SK-N-DZ (cell line): ENCODE measurements around the gene HOXC4.
"Not testable (repeated sequence)": the region's sequence is repeated elsewhere in the genome, so short reads cannot be mapped to it uniquely, and the experiment has no call there.

ENCODE experiments used
- DNase-seq: peaks from one replicate; pipeline ENCODE4 v3.0.0-alpha.2; 2015; ENCODE audit warnings: low spot score

The HOXC4 gene

GRCh38 chr12:54040148-54040494 is 13.5 kb upstream of the HOXC4 start:
- DNase-seq: peak; percentile 81

- DNase-seq: no peak
Observed at GRCh38 chr12:54040648-54041047, 13.0 kb upstream of the HOXC4 start.

GRCh38 chr12:54041097-54041690 is 12.4 kb upstream of the HOXC4 start:
- DNase-seq: no peak

GRCh38 chr12:54042033-54042432 is 11.6 kb upstream of the HOXC4 start:
- not testable (repeated sequence) for DNase-seq

- DNase-seq: no peak
Observed at GRCh38 chr12:54042970-54043853, 10.4 kb upstream of the HOXC4 start.

GRCh38 chr12:54044425-54045103 is 9.1 kb upstream of the HOXC4 start:
- no peak for DNase-seq

- no peak for DNase-seq
Observed at GRCh38 chr12:54045401-54045800, 8.2 kb upstream of the HOXC4 start.

GRCh38 chr12:54045868-54046521 is 7.6 kb upstream of the HOXC4 start:
- no peak for DNase-seq

- no peak for DNase-seq
Observed at GRCh38 chr12:54046809-54047159, 6.9 kb upstream of the HOXC4 start.

- DNase-seq: no peak
Observed at GRCh38 chr12:54047160-54047963, 6.3 kb upstream of the HOXC4 start.

- DNase-seq: no peak
Observed at GRCh38 chr12:54047964-54048303, 5.7 kb upstream of the HOXC4 start.

GRCh38 chr12:54048406-54049093 is 5.1 kb upstream of the HOXC4 start:
- DNase-seq: no peak

- DNase-seq: no peak
Observed at GRCh38 chr12:54049108-54049507, 4.5 kb upstream of the HOXC4 start.

- no peak for DNase-seq
Observed at GRCh38 chr12:54050482-54050810, 3.2 kb upstream of the HOXC4 start.

GRCh38 chr12:54051026-54051842 is 2.4 kb upstream of the HOXC4 start:
- DNase-seq: no peak

- DNase-seq: peak; percentile 49
Observed at GRCh38 chr12:54051874-54052437, 1.7 kb upstream of the HOXC4 start.

GRCh38 chr12:54052438-54053002 is 1.1 kb upstream of the HOXC4 start:
- no peak for DNase-seq

- DNase-seq: peak; percentile 60
Observed at GRCh38 chr12:54053003-54053750, 458 bp upstream of the HOXC4 start.

- no peak for DNase-seq
Observed at GRCh38 chr12:54054742-54055194, 1.1 kb downstream of the HOXC4 start.
